GM23338 (cell line): Measurements from ENCODE around the gene RIPK1. TPM values are rescaled to one million over a fixed set of nuclear protein-coding genes. Genes with fewer than 3 reads are reported as not detected.
A peak's percentile ranks its signal among the peaks of the same experiment; 100 is the strongest.

Source experiments
- ATAC-seq: fragments of 200-7000 bp; cut with Tn5 transposase; 3 replicates; pipeline ENCODE4 v1.9.1; 2020
- DNase-seq: peaks from one replicate; pipeline ENCODE4 v3.0.0-alpha.2; 2015; ENCODE audit warnings: low spot score
- H2AFZ ChIP-seq: fragments of 200-600 bp; sonication (generic); 2 replicates; pipeline ENCODE4 v1.8.0; 2016; ENCODE audit warnings: antibody characterized with exemption, mild to moderate bottlenecking, moderate library complexity
- H3F3A ChIP-seq: fragments of 200-600 bp; sonication (generic); replicated peaks from 2 replicates; pipeline ENCODE4 v1.8.0; 2017; ENCODE audit warnings: antibody characterized with exemption, mixed run types, low read depth
- H3K27ac ChIP-seq: fragments of 200-600 bp; sonication (generic); 2 replicates; pipeline ENCODE4 v1.6.1; 2016; ENCODE audit warnings: low read depth
- H3K27me3 ChIP-seq: fragments of 200-600 bp; sonication (generic); 2 replicates; pipeline ENCODE4 v1.8.0; 2016; ENCODE audit warnings: mild to moderate bottlenecking, mixed run types, moderate library complexity; ENCODE audit not compliant: insufficient read depth
- H3K36me3 ChIP-seq: fragments of 200-600 bp; sonication (generic); 2 replicates; pipeline ENCODE4 v1.8.0; 2016; ENCODE audit warnings: mild to moderate bottlenecking; ENCODE audit not compliant: insufficient read depth
- H3K4me1 ChIP-seq: fragments of 200-600 bp; sonication (generic); 2 replicates; pipeline ENCODE4 v1.8.0; 2016; ENCODE audit warnings: mild to moderate bottlenecking, moderate library complexity; ENCODE audit not compliant: insufficient read depth
- H3K4me2 ChIP-seq: fragments of 200-600 bp; sonication (generic); 2 replicates; pipeline ENCODE4 v1.7.1; 2017; ENCODE audit warnings: mixed run types
- H3K4me3 ChIP-seq: fragments of 200-600 bp; sonication (generic); 2 replicates; pipeline ENCODE4 v1.6.1; 2016; ENCODE audit warnings: mixed run types
- H3K79me2 ChIP-seq: fragments of 200-600 bp; sonication (generic); replicated peaks from 2 replicates; pipeline ENCODE4 v1.8.0; 2017; ENCODE audit warnings: mild to moderate bottlenecking; ENCODE audit not compliant: insufficient read depth
- H3K9me2 ChIP-seq: fragments of 200-600 bp; sonication (generic); 2 replicates; pipeline ENCODE4 v1.8.0; 2017; ENCODE audit not compliant: insufficient read depth
- H4K20me1 ChIP-seq: fragments of 200-600 bp; sonication (generic); replicated peaks from 2 replicates; pipeline ENCODE4 v1.8.0; 2017; ENCODE audit warnings: mild to moderate bottlenecking; ENCODE audit not compliant: insufficient read depth
- H3K27ac Mint-ChIP-seq: 2 replicates; pipeline ENCODE4 v1.8.0; 2020; ENCODE audit warnings: inconsistent platforms, mild to moderate bottlenecking, moderate library complexity, mixed read lengths
- H3K27me3 Mint-ChIP-seq: 3 replicates; pipeline ENCODE4 v1.8.0; 2022; ENCODE audit warnings: low read depth, mild to moderate bottlenecking, moderate library complexity, mixed read lengths, inconsistent platforms; ENCODE audit not compliant: insufficient read depth, poor library complexity
- H3K36me3 Mint-ChIP-seq: 3 replicates; pipeline ENCODE4 v1.8.0; 2021; ENCODE audit warnings: low read depth, mild to moderate bottlenecking, inconsistent platforms, moderate library complexity, mixed read lengths
- H3K4me1 Mint-ChIP-seq: 3 replicates; pipeline ENCODE4 v1.8.0; 2020; ENCODE audit warnings: mild to moderate bottlenecking, inconsistent platforms, mixed read lengths
- H3K4me3 Mint-ChIP-seq: 3 replicates; pipeline ENCODE4 v1.8.0; 2021; ENCODE audit warnings: moderate library complexity, mild to moderate bottlenecking, inconsistent platforms, mixed read lengths
- H3K9me3 Mint-ChIP-seq: 3 replicates; pipeline ENCODE4 v1.8.0; 2020; ENCODE audit warnings: moderate library complexity, mild to moderate bottlenecking, inconsistent platforms, mixed read lengths
- CREB1 ChIP-seq: fragments of 250-450 bp; sonication (Bioruptor Pico); IDR thresholded peaks from 2 replicates; pipeline ENCODE4 v1.5.0; 2020; ENCODE audit warnings: low read depth, mild to moderate bottlenecking, moderate library complexity
- CTCF ChIP-seq, 2 experiments: fragments of 200-600 bp in 1 of 2; sonication (generic) in 1 of 2; conservative IDR thresholded peaks; 2 replicates each; pipeline versions ENCODE4 v1.5.1 to v1.6.1; 2016 to 2017; ENCODE audit warnings: antibody characterized with exemption in 2 of 2, low read depth in 2 of 2, mild to moderate bottlenecking in 2 of 2, moderate library complexity in 1 of 2
- EZH2 ChIP-seq: fragments of 200-600 bp; sonication (generic); IDR thresholded peaks from one replicate; pipeline ENCODE4 v1.8.0; 2017; ENCODE audit warnings: antibody characterized with exemption, mild to moderate bottlenecking, low read depth; ENCODE audit not compliant: unreplicated experiment
- EZH2phosphoT487 ChIP-seq: fragments of 200-600 bp; sonication (generic); IDR thresholded peaks from one replicate; pipeline ENCODE4 v1.8.1; 2018; ENCODE audit warnings: antibody characterized with exemption; ENCODE audit not compliant: unreplicated experiment
- JUNB ChIP-seq: IDR thresholded peaks from one replicate; pipeline ENCODE4 v1.6.1; 2016; ENCODE audit warnings: antibody characterized with exemption; ENCODE audit not compliant: unreplicated experiment
- NANOG ChIP-seq: IDR thresholded peaks from 2 replicates; pipeline ENCODE4 v1.6.1; 2016; ENCODE audit warnings: antibody characterized with exemption, borderline replicate concordance
- POLR2AphosphoS5 ChIP-seq: IDR thresholded peaks from 2 replicates; pipeline ENCODE4 v1.6.1; 2016; ENCODE audit warnings: antibody characterized with exemption, low read depth
- REST ChIP-seq: IDR thresholded peaks from one replicate; pipeline ENCODE4 v1.6.1; 2018; ENCODE audit warnings: antibody characterized with exemption; ENCODE audit not compliant: unreplicated experiment
- ZNF331 ChIP-seq: fragments of 250-450 bp; sonication (Bioruptor Pico); IDR thresholded peaks from 2 replicates; pipeline ENCODE4 v1.5.0; 2020; ENCODE audit warnings: low read depth, mild to moderate bottlenecking, moderate library complexity
- polyA plus RNA-seq: library from polyadenylated mRNA; unstranded; fragments of >200 nt; fragmentation: Nextera tagmentation; extraction: Ambion mirVana; gene quantifications from 2 replicates; pipeline ENCODE4 v1.2.1, GENCODE V29; 2016
- total RNA-seq: library from RNA; depleted of rRNA; stranded (reverse); fragments of >200 nt; shearing (Covaris generic); gene quantifications from 2 replicates; pipeline ENCODE4 v1.2.3, GENCODE V29; 2014

RIPK1 gene
- total and polyA plus RNA-seq, 2 experiments from 2014 or later = 5.7 to 19.4 TPM

DNA sequence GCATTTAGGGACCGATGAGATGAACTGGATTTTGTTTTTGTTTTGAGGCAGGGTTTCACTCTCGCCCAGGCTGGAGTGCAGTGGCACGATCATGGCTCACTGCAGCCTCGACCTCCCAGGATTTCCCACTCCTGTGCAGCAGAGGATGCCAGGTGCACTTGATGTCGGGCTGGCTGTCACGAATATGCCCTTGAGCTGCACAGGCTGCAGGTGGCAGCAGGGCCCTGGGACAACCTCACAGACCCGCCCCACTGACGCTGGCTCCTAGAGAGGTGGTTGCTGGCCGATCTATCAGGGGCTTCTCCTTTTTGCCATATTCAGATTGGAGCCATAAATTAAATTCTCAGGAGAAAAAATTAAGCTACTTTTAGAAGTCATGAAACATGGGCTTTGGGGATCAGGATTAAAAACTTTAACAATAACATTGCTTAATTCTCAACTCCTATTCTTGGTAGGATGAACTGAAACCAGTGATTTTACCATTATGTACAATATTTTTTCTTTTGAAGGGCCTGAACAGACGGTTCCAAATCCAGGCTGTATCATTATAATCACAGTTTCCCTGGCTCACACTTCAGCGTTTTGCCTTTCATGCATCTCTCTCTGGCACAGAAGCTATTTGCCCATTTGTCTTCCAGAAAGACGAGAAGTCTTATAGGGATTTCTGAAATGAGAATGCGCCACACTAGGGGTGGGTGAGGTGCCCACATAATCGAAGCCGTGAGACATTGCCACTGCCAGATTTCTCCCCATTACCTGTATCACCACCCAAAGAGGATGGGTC is 36.2 kb upstream of the RIPK1 start:
- ATAC-seq (peak; percentile 65), DNase-seq (no peak)
- Histone ChIP-seq H3K9me2 (no peaks in the 10 kb centered on the region), H3K27ac (no peak overlapping the region), H3K4me2 (no peak overlapping the region), H3K4me3 (no peak overlapping the region), H3K4me1 (peaks cover 8% of the 10 kb centered on the region), H3K27me3 (no peaks in the 10 kb centered on the region), H3K79me2 (no peaks in the 10 kb centered on the region), H4K20me1 (no peaks in the 10 kb centered on the region), H3F3A (peaks cover 4% of the 10 kb centered on the region), H2AFZ (no peak overlapping the region), H3K36me3 (no peaks in the 10 kb centered on the region)
- Mint-ChIP-seq H3K9me3 (0 out of 3 replicates have a peak, but pooled peaks cover 5% of the 10 kb centered on the region), H3K27me3 (peaks cover 4% of the 10 kb centered on the region), H3K36me3 (peaks cover 8% of the 10 kb centered on the region; the same call in 2 of the 3 replicates), H3K27ac (no peak overlapping the region), H3K4me3 (no peak overlapping the region), H3K4me1 (peaks cover 18% of the 10 kb centered on the region)
- TF ChIP-seq CTCF (conservative IDR thresholded peaks at IDR 0.05; ENCODE audit: low read depth in 2 of 2) (peak in 1 of 2 experiments; percentile 66; a peak in 2 of 4 replicates), EZH2phosphoT487 (no peak), NANOG (no peak), REST (no peak)

DNA sequence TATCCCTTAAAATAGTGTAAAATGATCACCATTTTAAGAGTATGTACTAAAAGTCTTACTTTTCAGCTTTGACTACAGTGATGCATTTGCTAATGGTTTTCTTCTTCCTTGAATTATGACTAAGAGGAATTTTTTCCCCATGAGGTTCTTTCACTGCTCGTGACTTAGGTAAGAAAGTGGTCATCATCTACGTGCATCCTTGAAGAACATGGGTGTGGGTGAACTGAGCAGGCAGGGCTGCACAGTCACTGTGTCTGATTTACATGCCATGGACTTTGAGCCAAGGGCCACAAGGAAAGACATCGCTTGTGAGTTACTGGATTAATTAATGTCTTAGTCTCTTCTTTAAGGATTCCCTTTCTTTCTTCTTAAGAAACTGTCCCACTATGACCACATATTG is 35.3 kb upstream of the RIPK1 start:
- no peaks in the 10 kb centered on the region for H4K20me1 ChIP-seq
- no peak for DNase-seq
- Mint-ChIP-seq H3K36me3 (peaks cover 5% of the 10 kb centered on the region; the same call in 2 of the 3 replicates), H3K9me3 (0 out of 3 replicates have a peak, but pooled peaks cover 2% of the 10 kb centered on the region), H3K4me1 (peaks cover 16% of the 10 kb centered on the region), H3K27me3 (peaks cover 5% of the 10 kb centered on the region), H3K4me3 (no peak overlapping the region), H3K27ac (no peak overlapping the region)
- no peak for ATAC-seq
- H3K9me2 ChIP-seq = no peaks in the 10 kb centered on the region
- H3F3A ChIP-seq = no peaks in the 10 kb centered on the region; the same call in 1 of the 2 replicates
- H3K4me1 ChIP-seq = peaks cover 8% of the 10 kb centered on the region
- H3K4me2 ChIP-seq = no peak overlapping the region
- H2AFZ ChIP-seq = no peak overlapping the region
- no peak overlapping the region for H3K27ac ChIP-seq
- no peaks in the 10 kb centered on the region for H3K79me2 ChIP-seq
- H3K4me3 ChIP-seq = no peak overlapping the region
- no peaks in the 10 kb centered on the region for H3K27me3 ChIP-seq
- no peaks in the 10 kb centered on the region for H3K36me3 ChIP-seq
- TF ChIP-seq CTCF (conservative IDR thresholded peaks at IDR 0.05; ENCODE audit: low read depth in 2 of 2) (no peak), JUNB (no peak), REST (no peak), EZH2 (no peak), POLR2AphosphoS5 (no peak), CREB1 (CRISPR knock-in tag) (no peak), ZNF331 (CRISPR knock-in tag) (no peak)
